GM19043 (cell line): ENCODE results near the gene IL21R.

Source experiments
- ATAC-seq: cut with Tn5 transposase; IDR thresholded peaks from one replicate; pipeline ENCODE4 v1.9.1; 2021; ENCODE audit warnings: low read depth; ENCODE audit not compliant: unreplicated experiment

The IL21R gene

GRCh38 chr16:27401768-27402568, at the start of gene IL21R:
IL21R (plus strand) TSS chr16:27402174; CDS start chr16:27430072, 27,898 bp downstream.
- peak; percentile 54 for ATAC-seq

GRCh38 chr16:27353853-27354252, 48.1 kb upstream of the IL21R start:
- no peak for ATAC-seq

GRCh38 chr16:27355610-27356009, 46.4 kb upstream of the IL21R start:
- no peak for ATAC-seq

- no peak for ATAC-seq
Measured at GRCh38 chr16:27356794-27357193, 45.2 kb upstream of the IL21R start.

GRCh38 chr16:27359051-27359450, 42.9 kb upstream of the IL21R start:
- ATAC-seq, result no peak

GRCh38 chr16:27359615-27360014, 42.4 kb upstream of the IL21R start:
- no peak for ATAC-seq

- no peak for ATAC-seq
Measured at GRCh38 chr16:27361987-27362386, 40.0 kb upstream of the IL21R start.

GRCh38 chr16:27362570-27363245, 39.3 kb upstream of the IL21R start:
- ATAC-seq, result no peak

- ATAC-seq, result no peak
Measured at GRCh38 chr16:27363246-27363632, 38.7 kb upstream of the IL21R start.

- ATAC-seq, result no peak
Measured at GRCh38 chr16:27363797-27364196, 38.2 kb upstream of the IL21R start.

- ATAC-seq, result no peak
Measured at GRCh38 chr16:27364493-27365141, 37.4 kb upstream of the IL21R start.

GRCh38 chr16:27365142-27366089, 36.6 kb upstream of the IL21R start:
- no peak for ATAC-seq

- ATAC-seq, result no peak
Measured at GRCh38 chr16:27366687-27367460, 35.1 kb upstream of the IL21R start.

- peak; percentile 73 for ATAC-seq
Measured at GRCh38 chr16:27367461-27368357, 34.3 kb upstream of the IL21R start.

GRCh38 chr16:27368358-27368722, 33.6 kb upstream of the IL21R start:
- ATAC-seq, result no peak

GRCh38 chr16:27369806-27370205, 32.2 kb upstream of the IL21R start:
- ATAC-seq, result no peak

- no peak for ATAC-seq
Measured at GRCh38 chr16:27370318-27370717, 31.7 kb upstream of the IL21R start.

GRCh38 chr16:27373312-27373711, 28.7 kb upstream of the IL21R start:
- no peak for ATAC-seq
